ENCODE measurements around the gene SGTA.

The SGTA gene

DNA sequence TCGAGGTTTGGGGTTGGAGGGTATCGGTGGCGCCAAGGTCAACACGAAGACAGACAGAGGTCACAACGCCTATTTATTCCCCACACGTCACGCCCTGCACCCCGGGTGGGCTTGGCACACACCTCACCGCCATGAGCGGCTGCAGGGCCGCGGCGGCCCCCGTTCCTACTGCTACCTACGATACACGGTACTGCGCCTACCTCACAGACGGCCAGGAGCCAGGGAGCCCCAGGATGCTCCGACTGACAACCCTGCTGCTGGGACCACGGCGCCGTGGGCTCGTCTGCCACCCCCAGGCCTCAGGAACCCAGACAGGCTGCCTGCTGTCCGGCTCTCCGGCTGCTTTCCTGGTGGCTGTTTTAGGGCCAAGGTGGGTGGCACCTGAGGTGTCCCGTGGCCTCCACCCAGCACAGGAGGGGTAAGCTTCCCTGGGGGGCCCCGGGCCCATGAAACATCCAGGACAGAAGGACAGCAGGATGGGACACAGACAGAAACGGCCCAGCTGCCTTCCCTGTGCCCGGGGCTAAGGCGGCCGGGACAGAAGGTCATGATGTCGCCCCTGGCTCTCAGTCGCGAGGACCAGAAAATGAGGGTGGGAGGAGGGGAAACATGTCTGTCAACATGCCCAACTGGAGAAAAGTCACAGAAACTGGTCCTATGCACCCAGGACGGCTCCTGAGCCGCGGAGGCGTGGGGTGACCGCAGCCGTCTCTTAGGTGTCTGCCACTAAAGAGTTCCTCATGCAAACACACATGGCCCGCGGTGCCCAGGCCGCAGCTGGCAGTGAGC lies 28.2 kb downstream of the SGTA start:
- DNase-seq (ENCODE audit: low spot score): no peak

DNA sequence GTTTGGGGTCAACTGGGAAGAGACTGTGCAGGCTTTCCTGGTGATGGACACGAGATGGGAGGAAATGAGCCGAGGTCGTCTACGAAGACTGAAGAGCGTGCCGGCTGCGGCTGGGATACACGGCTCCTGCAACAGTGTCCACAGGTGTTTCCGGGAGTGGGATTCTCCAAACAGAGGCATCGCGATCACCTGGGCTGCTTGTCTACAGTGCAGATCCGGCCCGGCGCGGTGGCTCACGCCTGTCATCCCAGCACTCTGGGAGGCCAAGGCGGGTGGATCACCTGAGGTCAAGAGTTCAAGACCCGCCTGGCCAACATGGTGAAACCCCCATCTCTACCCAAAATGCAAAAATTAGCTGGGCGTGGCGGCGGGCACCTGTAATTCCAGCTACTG lies 31.6 kb downstream of the SGTA start:
- no peak for DNase-seq (ENCODE audit: low spot score)

DNA sequence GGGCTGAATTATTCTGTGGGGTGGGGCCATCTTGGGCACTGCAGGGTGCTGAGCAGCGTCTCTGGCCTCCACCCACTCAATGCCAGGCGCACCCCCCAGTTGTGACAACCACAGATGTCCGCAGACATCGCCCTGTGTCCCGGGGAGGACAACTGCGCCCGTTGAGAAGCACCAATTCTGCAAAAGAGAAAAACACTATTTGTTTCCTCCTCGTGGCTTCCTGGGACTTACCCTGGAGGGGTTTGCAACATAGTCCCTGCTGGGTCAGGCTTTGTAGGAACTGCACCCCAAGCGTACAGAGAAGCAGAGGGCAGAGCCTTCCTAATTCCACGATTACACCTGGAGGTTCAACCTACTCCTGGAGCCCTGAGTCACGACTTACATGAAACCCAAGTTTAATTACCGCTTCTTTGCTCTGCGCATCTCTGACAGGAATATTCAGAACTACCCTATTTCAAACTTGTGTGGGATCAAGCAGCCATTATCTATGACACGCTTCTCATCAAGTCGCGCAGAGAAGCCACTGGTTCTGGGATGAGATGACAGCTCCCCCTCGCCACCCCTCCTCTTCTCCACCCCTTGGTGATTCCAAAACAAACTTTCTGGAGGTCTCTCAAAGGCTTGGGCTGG lies 32.1 kb downstream of the SGTA start:
- DNase-seq (ENCODE audit: low spot score): no peak

DNA sequence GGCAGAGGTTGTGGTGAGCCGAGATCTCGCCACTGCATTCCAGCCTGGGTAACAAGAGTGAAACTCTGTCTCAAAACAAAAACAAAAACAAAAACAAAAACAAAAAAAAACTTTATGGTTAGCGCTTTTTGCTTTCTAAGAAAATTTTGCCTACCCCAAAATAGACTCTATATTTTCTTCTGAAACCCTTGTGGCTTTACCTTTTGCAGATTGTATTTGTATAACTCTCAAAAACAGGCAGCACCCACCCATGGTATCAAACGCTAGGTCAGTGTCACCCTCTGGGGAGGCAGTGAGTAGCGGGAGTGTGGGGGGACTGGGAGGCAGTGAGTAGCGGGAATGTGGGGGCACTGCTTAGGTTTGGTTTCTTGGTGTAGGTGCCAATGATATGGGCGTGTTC lies 35.7 kb downstream of the SGTA start:
- DNase-seq (ENCODE audit: low spot score): no peak

DNA sequence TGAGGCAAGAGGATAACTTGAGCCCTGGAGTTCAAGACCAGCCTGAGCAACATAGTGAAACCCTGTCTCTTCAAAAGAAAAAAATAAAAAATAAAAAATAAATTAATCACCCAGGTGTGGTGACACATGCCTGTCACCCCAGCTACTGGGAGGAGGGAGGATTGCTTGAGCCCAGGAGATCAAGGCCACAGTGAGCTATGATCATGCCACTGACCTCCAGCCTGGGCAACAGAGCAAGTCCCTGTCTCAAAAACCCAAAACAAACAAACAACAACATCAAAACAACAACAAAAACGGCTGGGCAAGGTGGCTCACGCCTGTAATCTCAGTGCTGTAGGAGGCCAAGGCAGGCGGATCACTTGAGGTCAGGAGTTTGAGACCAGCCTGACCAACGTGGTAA lies 39.0 kb downstream of the SGTA start:
- no peak for DNase-seq (ENCODE audit: low spot score)

DNA sequence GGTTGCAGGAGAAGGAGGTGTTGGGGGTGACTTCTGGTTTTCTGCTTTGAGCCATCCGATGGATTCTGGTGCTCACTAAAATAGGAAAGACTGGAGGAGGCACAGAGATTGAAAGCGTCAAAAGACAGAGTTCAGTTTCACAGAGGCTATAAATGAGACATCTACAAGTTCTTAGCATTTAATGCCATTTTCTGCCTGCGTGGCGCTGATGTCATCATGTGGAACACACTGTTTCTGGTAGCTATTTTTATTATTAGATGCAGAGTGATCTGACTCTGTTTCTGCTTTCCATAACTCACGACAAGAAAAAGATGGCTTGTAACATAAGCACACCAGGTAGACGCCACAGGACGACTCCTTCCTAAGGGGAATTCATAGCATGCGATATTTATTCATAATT lies 40.0 kb downstream of the SGTA start:
- DNase-seq (ENCODE audit: low spot score): no peak

DNA sequence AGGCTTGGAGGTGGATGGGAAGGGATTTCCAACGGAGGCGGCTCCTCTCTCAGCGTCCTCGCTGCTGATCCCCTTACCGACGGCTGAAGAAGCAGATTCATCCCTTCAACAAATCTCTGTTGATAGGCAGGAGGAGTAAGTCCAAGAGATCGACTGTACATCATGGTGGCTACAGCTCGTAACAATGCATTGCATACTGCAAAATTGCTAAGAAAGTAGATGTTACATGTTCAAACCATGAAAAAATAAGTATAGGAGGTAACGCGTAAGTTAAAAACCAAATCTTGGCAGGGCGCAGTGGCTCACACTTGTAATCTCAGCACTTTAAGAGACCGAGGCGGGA lies 42.8 kb downstream of the SGTA start:
- no peak for DNase-seq (ENCODE audit: low spot score)

DNA sequence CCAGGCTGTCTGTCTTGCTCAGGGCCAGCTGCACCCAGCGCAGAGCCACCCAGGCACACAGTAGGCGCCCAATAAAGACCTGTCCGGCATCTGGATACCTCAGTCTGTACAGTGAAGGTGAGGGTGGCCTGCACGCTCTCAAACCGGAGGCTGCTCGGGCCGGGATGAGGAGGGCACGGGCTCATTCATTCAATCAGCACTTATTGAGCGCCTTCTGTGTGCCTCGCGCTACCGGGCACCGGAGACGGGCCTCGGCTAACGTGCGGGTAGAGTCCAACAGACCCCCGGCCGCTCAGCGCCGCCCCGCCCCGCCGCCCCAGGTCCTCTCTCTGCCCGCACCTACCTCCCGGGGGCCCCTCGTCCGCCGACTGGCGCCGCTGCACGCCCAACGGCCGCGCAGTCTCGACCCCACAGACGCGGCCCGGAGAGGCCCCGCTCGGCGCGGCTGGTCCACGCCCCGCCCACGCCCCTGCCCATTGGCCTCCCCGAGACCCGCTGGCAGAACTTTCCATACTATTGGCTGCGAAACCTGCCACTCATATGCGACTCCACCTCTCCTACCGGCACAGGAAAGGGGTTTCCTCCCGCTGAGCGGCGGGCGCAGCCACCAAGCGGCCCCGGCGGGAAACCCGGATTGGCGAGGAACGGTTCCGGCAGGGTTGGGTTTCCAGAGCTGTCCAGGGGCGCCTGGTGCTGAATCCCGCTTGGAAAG lies 43.3 kb downstream of the SGTA start, which contains the start of gene SLC39A3:
Gene SLC39A3 (minus strand): TSS at position 416 of the 712 bp plus-strand sequence. CDS start 2,760 bp downstream, outside the sequence.
- DNase-seq (ENCODE audit: low spot score): peak; percentile 100

DNA sequence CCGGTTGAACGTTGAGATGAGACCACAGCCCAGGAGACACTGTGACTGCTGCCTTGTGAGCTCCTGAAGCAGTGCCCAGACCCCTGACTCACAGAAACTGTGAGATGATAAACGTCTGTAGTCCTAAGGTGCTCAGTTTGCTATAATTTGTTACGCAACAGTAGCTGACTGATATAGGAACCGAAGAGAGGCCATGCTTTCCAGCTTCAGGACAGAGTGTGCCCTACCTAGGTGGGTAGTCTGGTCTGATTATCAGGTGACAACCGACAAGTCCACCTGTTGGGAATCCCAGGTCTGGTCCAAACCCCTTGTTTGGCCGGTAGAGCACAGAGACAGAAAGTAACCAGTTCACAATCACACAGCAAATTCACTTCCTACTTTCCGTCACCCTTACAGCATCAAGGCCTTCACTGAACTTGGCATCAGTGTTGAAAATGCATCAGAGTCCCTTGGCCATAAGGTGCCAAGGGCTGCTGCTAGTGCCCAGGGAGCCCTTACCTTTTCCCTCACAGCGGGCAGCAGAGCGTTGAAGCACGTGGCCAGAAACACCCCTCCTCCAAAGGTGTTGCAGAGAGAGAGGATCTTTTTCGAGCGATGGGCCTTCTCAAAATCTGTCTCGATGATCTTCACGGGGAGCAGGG lies 46.4 kb downstream of the SGTA start:
- DNase-seq (ENCODE audit: low spot score): no peak

DNA sequence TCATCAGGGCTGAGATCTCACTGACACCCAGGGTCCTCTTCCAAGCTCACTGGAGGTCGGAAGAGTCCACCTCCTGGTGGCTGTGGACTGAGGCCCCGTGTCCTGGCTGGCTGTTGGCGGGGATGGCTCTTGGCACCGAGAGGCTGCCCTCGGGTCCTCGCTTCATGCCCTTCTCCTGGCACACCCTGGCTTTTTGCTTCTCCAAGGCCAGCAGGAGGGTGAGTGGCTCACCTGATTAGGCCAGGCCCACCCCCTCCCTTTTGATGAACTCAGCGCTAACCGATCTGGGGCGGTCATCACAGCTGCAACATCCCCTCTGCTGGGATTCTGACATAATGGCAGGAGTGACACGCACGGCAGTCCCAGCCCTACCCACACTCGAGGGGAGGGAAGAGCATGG lies 47.7 kb downstream of the SGTA start:
- no peak for DNase-seq (ENCODE audit: low spot score)

DNA sequence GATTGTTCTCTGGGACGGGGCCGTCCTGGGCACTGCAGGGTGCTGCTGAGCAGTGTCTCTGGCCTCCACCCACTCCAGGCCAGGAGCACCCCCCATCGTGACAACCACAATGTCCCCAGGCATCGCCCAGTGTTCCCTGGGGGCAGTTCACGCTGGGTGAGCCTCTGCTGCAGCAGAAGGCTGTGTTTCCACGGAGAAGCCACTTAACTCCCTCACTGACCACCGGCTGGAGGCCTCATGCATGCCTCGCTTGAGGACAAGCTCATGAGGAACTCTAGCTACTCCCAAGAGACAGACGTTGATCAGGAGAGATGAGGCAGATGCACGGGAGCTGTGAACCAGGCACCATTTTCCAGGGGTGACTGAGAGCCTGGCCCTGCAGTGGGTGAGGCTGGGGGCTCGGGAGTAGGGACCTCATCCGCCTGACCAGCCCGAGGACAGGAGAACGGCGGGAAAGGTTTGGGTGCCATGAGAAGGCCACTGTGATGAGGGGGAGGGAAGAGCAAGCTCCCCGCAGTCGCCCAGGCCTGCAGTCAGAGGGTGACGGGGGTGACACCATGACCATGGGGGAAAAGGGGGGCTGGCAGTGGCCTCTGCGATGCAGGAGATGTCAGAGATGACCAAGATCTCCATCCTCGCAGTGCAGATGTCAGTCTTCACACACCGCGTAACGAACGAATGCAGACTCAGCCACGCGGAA lies 48.3 kb downstream of the SGTA start:
- no peak for DNase-seq (ENCODE audit: low spot score)

DNA sequence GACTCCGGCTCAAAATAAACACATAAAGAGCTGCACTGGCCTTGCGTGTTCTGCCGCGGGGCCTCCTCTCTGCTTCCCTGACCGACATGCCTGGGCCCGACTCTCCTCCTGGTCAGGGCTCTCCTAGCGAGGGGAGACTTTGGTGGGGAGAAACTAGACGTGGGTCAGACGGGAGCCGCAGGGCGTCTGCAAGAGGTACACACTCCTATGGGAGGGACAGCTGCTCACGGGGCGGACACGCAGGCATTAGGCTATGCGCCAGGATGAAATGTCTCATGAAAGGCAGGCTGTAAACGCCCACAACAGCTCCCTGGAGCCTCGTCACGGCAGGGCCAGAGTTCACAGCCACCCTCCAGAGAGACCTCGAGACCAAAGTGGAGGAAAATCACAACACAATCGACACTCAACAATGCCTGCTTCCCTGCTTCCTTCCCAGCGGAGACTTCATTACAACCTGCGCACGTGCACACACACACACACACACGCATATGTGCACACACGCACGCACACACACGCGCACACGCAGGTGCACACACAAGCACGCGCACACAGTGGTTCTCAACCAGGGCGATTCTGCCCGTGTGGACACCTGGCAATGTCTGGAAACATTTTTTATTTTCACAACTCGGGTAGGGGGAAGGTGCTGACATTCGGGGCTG lies 49.0 kb downstream of the SGTA start:
- DNase-seq (ENCODE audit: low spot score): no peak

DNA sequence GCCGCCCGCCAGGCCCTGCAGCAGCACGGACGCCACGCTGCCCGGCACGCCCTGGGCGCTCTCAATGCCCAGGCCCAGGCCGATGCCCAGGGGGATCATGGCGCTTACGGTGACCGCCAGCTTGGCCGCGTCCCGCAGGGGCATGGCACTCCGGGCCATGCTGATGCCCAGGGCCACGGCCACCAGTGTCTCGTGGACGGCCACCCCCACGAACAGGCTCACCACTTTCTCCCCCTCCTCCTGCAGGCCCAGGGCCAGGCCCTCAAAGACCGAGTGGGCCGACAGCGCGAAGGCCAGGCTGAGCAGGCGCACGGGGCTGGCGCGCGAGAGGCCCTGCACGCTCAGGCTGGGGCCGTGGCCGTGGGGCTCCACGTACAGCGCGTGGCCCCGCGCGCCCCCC lies 50.2 kb downstream of the SGTA start:
- no peak for DNase-seq (ENCODE audit: low spot score)

DNA sequence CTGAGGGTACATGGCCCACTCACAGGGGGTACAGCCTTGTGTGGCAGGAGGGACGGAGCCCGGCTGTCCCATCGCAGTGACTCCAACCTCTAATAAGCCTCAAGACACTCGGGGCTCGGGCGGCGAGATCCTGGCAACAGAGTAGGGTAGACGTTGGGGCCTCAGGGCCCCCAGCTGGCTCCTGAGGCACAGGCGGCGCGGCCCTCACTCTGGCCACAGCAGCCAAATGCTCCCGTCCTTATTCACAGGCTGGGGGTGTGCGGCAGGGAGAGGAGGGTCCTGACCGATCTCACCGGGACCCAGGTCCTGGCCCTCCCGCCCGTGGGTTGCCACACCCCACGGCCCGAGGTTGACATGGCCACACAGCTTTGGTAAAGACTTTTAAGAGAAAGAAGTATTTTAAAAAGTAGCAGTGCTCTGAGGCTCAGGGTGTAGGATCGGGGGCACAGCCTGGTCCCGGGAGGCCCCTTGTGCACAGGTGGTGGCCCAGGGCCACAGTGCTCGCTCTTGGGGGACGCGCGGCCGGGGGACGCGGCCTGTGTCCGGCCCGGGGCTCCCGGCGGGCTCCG lies 50.8 kb downstream of the SGTA start:
- DNase-seq (ENCODE audit: low spot score): no peak

DNA sequence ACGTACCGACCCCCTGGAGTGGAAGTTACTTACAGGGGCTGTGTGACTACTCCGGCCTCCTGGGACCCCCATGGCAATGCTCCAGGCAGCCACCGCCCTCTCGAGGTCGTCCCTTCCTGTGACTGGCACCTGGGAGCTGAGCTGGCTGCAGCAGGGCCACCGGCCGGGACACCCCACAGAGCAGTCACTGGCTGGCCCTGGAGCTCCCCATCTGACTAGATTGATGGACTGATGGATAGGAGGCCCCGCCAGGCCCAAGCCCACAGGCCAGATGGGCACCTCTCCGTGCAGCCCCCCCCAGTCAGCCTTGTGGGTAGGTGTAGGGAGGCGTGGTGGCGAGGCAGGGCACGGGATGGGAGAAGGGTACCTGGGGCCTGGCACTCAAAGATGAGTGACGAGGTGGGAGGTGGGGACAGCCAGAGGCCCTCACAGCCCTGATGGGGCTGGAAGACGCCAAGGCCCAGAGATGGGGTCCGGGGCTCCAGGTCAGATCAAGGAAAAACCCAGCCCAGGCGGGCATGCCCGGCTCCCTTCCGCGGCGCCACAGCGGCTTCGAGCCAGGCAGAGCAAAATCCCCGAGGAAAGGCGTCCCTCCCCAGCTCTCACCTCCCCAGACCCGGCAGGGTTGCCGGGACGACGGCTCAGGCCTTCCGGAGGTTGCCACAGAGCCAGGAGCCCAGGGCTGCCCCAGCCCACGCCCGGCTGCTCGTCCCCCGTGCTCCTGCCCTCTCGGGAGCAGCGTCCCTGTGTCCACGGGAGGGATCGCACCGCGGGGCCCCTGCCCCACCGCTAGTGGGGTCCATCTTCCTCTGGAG lies 51.7 kb downstream of the SGTA start:
- DNase-seq (ENCODE audit: low spot score): no peak

DNA sequence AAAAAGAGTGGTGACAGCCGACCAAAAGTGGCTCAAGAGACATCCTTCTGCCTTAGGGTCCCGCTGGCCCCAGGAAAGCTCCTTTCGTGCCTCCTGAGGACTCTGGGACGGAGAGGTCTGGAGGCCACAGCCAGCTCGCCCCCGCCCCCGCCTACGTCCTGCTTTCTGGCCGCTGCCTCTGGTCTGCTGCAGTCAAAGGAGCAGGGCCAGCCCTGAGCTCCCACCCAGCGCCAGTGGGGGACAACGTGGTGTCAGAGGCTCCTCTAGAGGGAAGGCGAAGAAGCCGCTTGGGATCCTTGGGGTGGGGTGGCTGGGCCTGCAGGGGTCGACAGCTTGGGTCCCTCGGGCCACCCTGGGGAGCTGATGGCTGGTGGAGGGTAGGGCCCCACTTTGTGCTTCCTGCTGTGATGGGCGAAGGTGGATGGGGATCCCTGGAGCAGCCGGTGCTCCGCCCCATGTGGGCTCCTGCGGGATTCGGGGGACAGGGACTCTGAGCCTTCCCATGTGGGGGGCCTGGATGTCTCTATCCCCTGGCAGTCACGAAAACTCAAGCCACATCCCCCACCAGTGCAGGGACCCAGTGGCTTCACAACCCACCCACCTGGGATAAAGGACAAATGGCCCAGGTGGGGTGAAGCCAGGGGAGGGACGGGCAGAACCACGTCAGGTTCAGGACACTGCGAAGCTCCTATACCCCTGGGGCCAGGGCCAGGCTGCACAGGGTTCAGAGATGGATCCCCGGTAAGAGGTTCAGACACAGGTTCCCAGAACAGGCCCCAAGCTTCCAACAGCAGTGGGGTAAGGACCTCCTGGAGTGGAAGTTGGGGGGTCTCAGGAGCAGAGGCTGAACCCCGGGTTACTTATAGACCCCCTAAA lies 52.9 kb downstream of the SGTA start:
- DNase-seq (ENCODE audit: low spot score): no peak

DNA sequence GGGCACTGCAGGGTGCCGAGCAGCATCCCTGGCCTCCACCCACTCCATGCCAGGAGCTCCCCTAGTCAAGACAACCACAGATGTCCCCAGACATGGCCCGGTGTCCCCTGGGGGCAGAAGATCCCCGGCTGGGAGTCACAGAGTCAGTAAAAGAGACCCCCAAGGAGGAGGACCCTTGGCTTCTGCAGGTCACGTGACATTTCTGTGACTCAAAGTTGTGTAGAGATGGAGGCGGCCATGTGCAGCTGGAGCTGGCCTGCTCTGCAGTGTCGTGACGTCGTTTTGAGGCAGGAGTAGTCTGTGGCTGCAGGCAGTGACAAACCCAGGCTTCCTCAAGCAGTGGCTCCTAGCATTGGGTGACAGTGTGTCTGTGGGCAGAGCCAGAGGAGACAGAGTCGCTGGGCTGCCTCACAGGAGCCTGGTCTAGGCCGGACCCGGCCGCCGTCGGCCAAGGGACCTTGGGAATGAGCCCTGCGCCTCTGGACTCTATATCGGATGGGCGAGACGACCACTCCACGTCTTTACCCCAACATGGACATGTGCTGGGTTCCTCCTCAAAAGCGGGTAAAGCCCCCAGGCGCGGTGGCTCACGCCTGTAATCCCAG lies 54.2 kb downstream of the SGTA start:
- no peak for DNase-seq (ENCODE audit: low spot score)

DNA sequence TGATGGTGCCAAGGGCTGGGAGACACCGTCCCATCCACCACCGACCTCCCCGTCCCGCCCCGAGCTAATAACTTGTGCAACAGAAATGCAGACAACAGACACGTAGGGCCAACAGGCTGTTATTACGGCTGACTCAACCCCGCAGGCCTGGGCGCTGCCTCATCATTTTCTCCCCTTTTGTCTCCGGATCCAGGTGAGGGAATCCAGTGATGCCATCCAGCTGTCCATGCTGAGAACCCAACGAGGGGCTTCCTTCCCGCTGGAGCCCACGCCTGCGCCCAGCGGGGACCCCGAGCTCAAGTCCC lies 55.5 kb downstream of the SGTA start:
- no peak for DNase-seq (ENCODE audit: low spot score)
